K562 (cell line): ENCODE results near the gene RIPOR1. TPM values are rescaled to one million over a fixed set of nuclear protein-coding genes. Genes with fewer than 3 reads are reported as not detected.

Source experiments
- EP400 ChIP-seq: fragments of 450-650 bp; IDR thresholded peaks from 2 replicates; pipeline ENCODE4 v1.6.1; 2017; ENCODE audit warnings: antibody characterized with exemption, mild to moderate bottlenecking, moderate library complexity
- ETV5 ChIP-seq: sonication (generic); formaldehyde crosslinking; IDR thresholded peaks from 2 replicates; pipeline ENCODE4 v1.4.0; 2020; ENCODE audit warnings: low read depth, mild to moderate bottlenecking, missing genetic modification reagents
- GABPB1 ChIP-seq: sonication (generic); formaldehyde crosslinking; IDR thresholded peaks from 2 replicates; pipeline ENCODE4 v1.8.0; 2022; ENCODE audit warnings: mild to moderate bottlenecking, missing genetic modification reagents
- MXI1 ChIP-seq: IDR thresholded peaks from 2 replicates; pipeline ENCODE4 v1.6.1; 2011; ENCODE audit warnings: low read depth, mild to moderate bottlenecking, improper control_type of control experiment, low read length
- SREBF2 ChIP-seq: sonication (generic); formaldehyde crosslinking; IDR thresholded peaks from 2 replicates; pipeline ENCODE4 v1.4.0; 2020; ENCODE audit warnings: mild to moderate bottlenecking, missing genetic modification reagents
- YY1 ChIP-seq, 3 experiments: IDR thresholded peaks; 2 replicates each; pipeline ENCODE4 v1.6.1; 2011; ENCODE audit warnings: low read length in 2 of 3, mild to moderate bottlenecking in 2 of 3, moderate library complexity in 2 of 3, borderline replicate concordance in 1 of 3, control low read depth in 1 of 3, low read depth in 1 of 3; ENCODE audit not compliant: insufficient read depth in 3 of 3, insufficient replicate concordance in 2 of 3, control insufficient read depth in 1 of 3, insufficient read length in 1 of 3; ENCODE audit errors: extremely low read depth in 1 of 3
- ZEB2 ChIP-seq: fragments of 450-650 bp; IDR thresholded peaks from 2 replicates; pipeline ENCODE4 v1.6.1; 2016
- ZNF384 ChIP-seq: IDR thresholded peaks from 2 replicates; pipeline ENCODE4 v1.6.1; 2012; ENCODE audit warnings: low read depth, low read length, improper control_type of control experiment
- ZNF77 ChIP-seq: fragments of 250-450 bp; sonication (Bioruptor Pico); IDR thresholded peaks from 2 replicates; pipeline ENCODE4 v1.5.0; 2020
- polyA plus RNA-seq, 8 experiments: library from polyadenylated mRNA; depleted of rRNA in 4 of 8; stranded (reverse) in 5 of 8; unstranded in 3 of 8; fragments of >200 nt; fragmentation: Nextera tagmentation in 2 of 8; fragmentation: Illumina TruSeq in 1 of 8; extraction: Ambion mirVana in 2 of 8; extraction: Trizol in 1 of 8; gene quantifications; 2 replicates each; pipeline versions ENCODE4 v1.2.1 to v1.2.3, GENCODE V29; 2011 to 2014; ENCODE audit warnings: inconsistent platforms in 1 of 8, missing spikeins in 1 of 8
- total RNA-seq, 7 experiments: library from RNA; depleted of rRNA in 6 of 7; stranded (reverse); fragments of >200 nt in 6 of 7; fragmentation: Illumina TruSeq in 2 of 7; extraction: Trizol in 2 of 7; gene quantifications; 2 replicates each; pipeline versions ENCODE4 v1.2.1 to v1.2.3, GENCODE V29; 2011 to 2021; ENCODE audit warnings: low replicate concordance in 1 of 7
- TF ChIP-seq, protein P1 (sequence below), 2 experiments: fragments of 450-650 bp in 1 of 2; sonication (generic) in 1 of 2; formaldehyde crosslinking in 1 of 2; IDR thresholded peaks; 2 replicates each; pipeline versions ENCODE4 v1.7.1 to v1.9.0; 2016 to 2022; ENCODE audit warnings: inconsistent platforms in 1 of 2, mild to moderate bottlenecking in 1 of 2, missing genetic modification reagents in 1 of 2
- TF ChIP-seq, protein P2 (sequence below), 2 experiments: fragments of 250-450 bp in 1 of 2; fragments of 450-650 bp in 1 of 2; sonication (Bioruptor Pico) in 1 of 2; IDR thresholded peaks; 2 replicates each; pipeline versions ENCODE4 v1.6.1 to v1.8.0; 2016 to 2021; ENCODE audit warnings: mild to moderate bottlenecking in 2 of 2, moderate library complexity in 2 of 2, missing compliant biosample characterization in 1 of 2, missing genetic modification characterization in 1 of 2

RIPOR1 gene
- total and polyA plus RNA-seq, 9 of the 15 experiments (the other 6 are each of a cell fraction or from before 2014, with no cell fraction given): 0.36 to 31.1 (median 3.0) TPM

- TF ChIP-seq, protein P1, sequence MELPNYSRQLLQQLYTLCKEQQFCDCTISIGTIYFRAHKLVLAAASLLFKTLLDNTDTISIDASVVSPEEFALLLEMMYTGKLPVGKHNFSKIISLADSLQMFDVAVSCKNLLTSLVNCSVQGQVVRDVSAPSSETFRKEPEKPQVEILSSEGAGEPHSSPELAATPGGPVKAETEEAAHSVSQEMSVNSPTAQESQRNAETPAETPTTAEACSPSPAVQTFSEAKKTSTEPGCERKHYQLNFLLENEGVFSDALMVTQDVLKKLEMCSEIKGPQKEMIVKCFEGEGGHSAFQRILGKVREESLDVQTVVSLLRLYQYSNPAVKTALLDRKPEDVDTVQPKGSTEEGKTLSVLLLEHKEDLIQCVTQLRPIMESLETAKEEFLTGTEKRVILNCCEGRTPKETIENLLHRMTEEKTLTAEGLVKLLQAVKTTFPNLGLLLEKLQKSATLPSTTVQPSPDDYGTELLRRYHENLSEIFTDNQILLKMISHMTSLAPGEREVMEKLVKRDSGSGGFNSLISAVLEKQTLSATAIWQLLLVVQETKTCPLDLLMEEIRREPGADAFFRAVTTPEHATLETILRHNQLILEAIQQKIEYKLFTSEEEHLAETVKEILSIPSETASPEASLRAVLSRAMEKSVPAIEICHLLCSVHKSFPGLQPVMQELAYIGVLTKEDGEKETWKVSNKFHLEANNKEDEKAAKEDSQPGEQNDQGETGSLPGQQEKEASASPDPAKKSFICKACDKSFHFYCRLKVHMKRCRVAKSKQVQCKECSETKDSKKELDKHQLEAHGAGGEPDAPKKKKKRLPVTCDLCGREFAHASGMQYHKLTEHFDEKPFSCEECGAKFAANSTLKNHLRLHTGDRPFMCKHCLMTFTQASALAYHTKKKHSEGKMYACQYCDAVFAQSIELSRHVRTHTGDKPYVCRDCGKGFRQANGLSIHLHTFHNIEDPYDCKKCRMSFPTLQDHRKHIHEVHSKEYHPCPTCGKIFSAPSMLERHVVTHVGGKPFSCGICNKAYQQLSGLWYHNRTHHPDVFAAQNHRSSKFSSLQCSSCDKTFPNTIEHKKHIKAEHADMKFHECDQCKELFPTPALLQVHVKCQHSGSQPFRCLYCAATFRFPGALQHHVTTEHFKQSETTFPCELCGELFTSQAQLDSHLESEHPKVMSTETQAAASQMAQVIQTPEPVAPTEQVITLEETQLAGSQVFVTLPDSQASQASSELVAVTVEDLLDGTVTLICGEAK (IDR thresholded peaks at IDR 0.05): peak; percentile 57; the same call in 1 of the 2 replicates
- TF ChIP-seq, protein P1 (CRISPR knock-in tag; IDR thresholded peaks at IDR 0.05): no peak
- peak; percentile 96 for TF ChIP-seq ZNF384
- peak; percentile 61; the same call in 1 of the 2 replicates for TF ChIP-seq MXI1
- peak; percentile 31; the same call in 1 of the 2 replicates for TF ChIP-seq ZEB2
- TF ChIP-seq, protein P2, sequence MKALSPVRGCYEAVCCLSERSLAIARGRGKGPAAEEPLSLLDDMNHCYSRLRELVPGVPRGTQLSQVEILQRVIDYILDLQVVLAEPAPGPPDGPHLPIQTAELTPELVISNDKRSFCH (CRISPR knock-in tag; IDR thresholded peaks at IDR 0.05): no peak
- TF ChIP-seq, protein P2 (tag; IDR thresholded peaks at IDR 0.05): peak; percentile 69
- TF ChIP-seq GABPB1 (CRISPR knock-in tag): peak; percentile 36; the same call in 1 of the 2 replicates
- peak; percentile 58 for TF ChIP-seq EP400
- TF ChIP-seq ETV5 (CRISPR knock-in tag): peak; percentile 86
- no peak for TF ChIP-seq YY1 (IDR thresholded peaks at IDR 0.05; ENCODE audit: borderline replicate concordance in 1 of 3, control insufficient read depth in 1 of 3, extremely low read depth in 1 of 3, insufficient read depth in 3 of 3, insufficient read length in 1 of 3, insufficient replicate concordance in 2 of 3, low read depth in 1 of 3, low read length in 2 of 3)
- no peak for TF ChIP-seq ZNF77
- no peak for TF ChIP-seq SREBF2
Measured at GRCh38 chr16:67504031-67505021, 24.3 kb upstream of the RIPOR1 start (continued).
